ENCODE results near the gene GOLGA8N. TPM values are rescaled to one million over a fixed set of nuclear protein-coding genes. Genes with fewer than 3 reads are reported as not detected.
"Not testable (repeated sequence)": the region's sequence is repeated elsewhere in the genome, so short reads cannot be mapped to it uniquely, and the experiment has no call there.

GOLGA8N gene
- total RNA-seq = 1 to 10 TPM; 1.2 to 7.2 (median 5.5) TPM

- H3K4me1 ChIP-seq (replicated peaks in 1 of 2); in situ Hi-C loops (cut with MboI; ENCODE audit: low pct_unique_long_range_greater_than_20kb in 2 of 9, low sequenced_read_pairs in 9 of 9, unreplicated experiment in 9 of 9); H3K4me3 ChIP-seq; H3K27ac ChIP-seq; ATAC-seq (replicated peaks in 6 of 8): not testable (repeated sequence)
- WGBS, 10 experiments = no CpG with 5 or more reads among the region's 8 CpGs
Measured at GRCh38 chr15:32593151-32593550, at the start of gene GOLGA8N. Gene GOLGA8N, plus strand, starts transcription at chr15:32593456.

- H3K4me3 ChIP-seq; in situ Hi-C loops (cut with MboI; ENCODE audit: low pct_unique_long_range_greater_than_20kb in 2 of 9, low sequenced_read_pairs in 9 of 9, unreplicated experiment in 9 of 9); H3K4me1 ChIP-seq (replicated peaks in 1 of 2); H3K27ac ChIP-seq: not testable (repeated sequence)
- ATAC-seq (replicated peaks in 6 of 8) = peak in 4 of 8 experiments; percentile 16 to 83 (median 56)
- no CpG with 5 or more reads among the region's 1 CpG for WGBS, 10 experiments
Measured at GRCh38 chr15:32543456-32543855, 49.8 kb upstream of the GOLGA8N start.

- ATAC-seq (replicated peaks in 6 of 8) = peak in 1 of 8 experiments; percentile 16
- H3K4me1 ChIP-seq (replicated peaks in 1 of 2); H3K4me3 ChIP-seq; H3K27ac ChIP-seq; in situ Hi-C loops (cut with MboI; ENCODE audit: low pct_unique_long_range_greater_than_20kb in 2 of 9, low sequenced_read_pairs in 9 of 9, unreplicated experiment in 9 of 9): not testable (repeated sequence)
- WGBS, 10 experiments = no CpG with 5 or more reads among the region's 9 CpGs
Measured at GRCh38 chr15:32545129-32545528, 48.1 kb upstream of the GOLGA8N start.

GRCh38 chr15:32554587-32554986 is 38.7 kb upstream of the GOLGA8N start:
- ATAC-seq (replicated peaks in 6 of 8); in situ Hi-C loops (cut with MboI; ENCODE audit: low pct_unique_long_range_greater_than_20kb in 2 of 9, low sequenced_read_pairs in 9 of 9, unreplicated experiment in 9 of 9); H3K4me3 ChIP-seq; H3K27ac ChIP-seq; H3K4me1 ChIP-seq (replicated peaks in 1 of 2): not testable (repeated sequence)

- WGBS, 10 experiments = 100% methylated on average over 1 of the region's 6 CpGs; no CpG with 5 or more reads in 8 of the 10 experiments
- H3K27ac ChIP-seq; in situ Hi-C loops (cut with MboI; ENCODE audit: low pct_unique_long_range_greater_than_20kb in 2 of 9, low sequenced_read_pairs in 9 of 9, unreplicated experiment in 9 of 9); H3K4me1 ChIP-seq (replicated peaks in 1 of 2); ATAC-seq (replicated peaks in 6 of 8); H3K4me3 ChIP-seq: not testable (repeated sequence)
Measured at GRCh38 chr15:32562198-32562597, 31.1 kb upstream of the GOLGA8N start.

GRCh38 chr15:32568988-32569387 is 24.3 kb upstream of the GOLGA8N start:
- H3K4me3 ChIP-seq; H3K4me1 ChIP-seq (replicated peaks in 1 of 2); H3K27ac ChIP-seq; ATAC-seq (replicated peaks in 6 of 8); in situ Hi-C loops (cut with MboI; ENCODE audit: low pct_unique_long_range_greater_than_20kb in 2 of 9, low sequenced_read_pairs in 9 of 9, unreplicated experiment in 9 of 9): not testable (repeated sequence)
- no CpG with 5 or more reads among the region's 3 CpGs for WGBS, 10 experiments

GRCh38 chr15:32578482-32578881 is 14.8 kb upstream of the GOLGA8N start:
- H3K4me3 ChIP-seq; ATAC-seq (replicated peaks in 6 of 8); H3K4me1 ChIP-seq (replicated peaks in 1 of 2); H3K27ac ChIP-seq; in situ Hi-C loops (cut with MboI; ENCODE audit: low pct_unique_long_range_greater_than_20kb in 2 of 9, low sequenced_read_pairs in 9 of 9, unreplicated experiment in 9 of 9): not testable (repeated sequence)
- WGBS, 10 experiments = no CpG with 5 or more reads among the region's 4 CpGs

GRCh38 chr15:32585844-32586243 is 7.4 kb upstream of the GOLGA8N start:
- H3K4me1 ChIP-seq (replicated peaks in 1 of 2); H3K4me3 ChIP-seq; H3K27ac ChIP-seq; ATAC-seq (replicated peaks in 6 of 8); in situ Hi-C loops (cut with MboI; ENCODE audit: low pct_unique_long_range_greater_than_20kb in 2 of 9, low sequenced_read_pairs in 9 of 9, unreplicated experiment in 9 of 9): not testable (repeated sequence)
- WGBS, 10 experiments = no CpG with 5 or more reads among the region's 4 CpGs

- H3K4me3 ChIP-seq; in situ Hi-C loops (cut with MboI; ENCODE audit: low pct_unique_long_range_greater_than_20kb in 2 of 9, low sequenced_read_pairs in 9 of 9, unreplicated experiment in 9 of 9); ATAC-seq (replicated peaks in 6 of 8); H3K4me1 ChIP-seq (replicated peaks in 1 of 2); H3K27ac ChIP-seq: not testable (repeated sequence)
- 80 to 83% methylated on average over 1 to 2 of the region's 2 CpGs; no CpG with 5 or more reads in 8 of the 10 experiments for WGBS, 10 experiments
Measured at GRCh38 chr15:32609518-32609917, 16.3 kb downstream of the GOLGA8N start.

- in situ Hi-C loops (cut with MboI; ENCODE audit: low pct_unique_long_range_greater_than_20kb in 2 of 9, low sequenced_read_pairs in 9 of 9, unreplicated experiment in 9 of 9); H3K4me3 ChIP-seq; H3K4me1 ChIP-seq (replicated peaks in 1 of 2); H3K27ac ChIP-seq: not testable (repeated sequence)
- peak in 4 of 8 experiments; percentile 3 to 14 (median 4) for ATAC-seq (replicated peaks in 6 of 8)
- WGBS, 10 experiments = 0% methylated on average over 1 of the region's 3 CpGs; no CpG with 5 or more reads in 9 of the 10 experiments
Measured at GRCh38 chr15:32610719-32611118, 17.5 kb downstream of the GOLGA8N start.

- WGBS, 10 experiments = no CpG with 5 or more reads among the region's 16 CpGs
- H3K4me1 ChIP-seq (replicated peaks in 1 of 2); in situ Hi-C loops (cut with MboI; ENCODE audit: low pct_unique_long_range_greater_than_20kb in 2 of 9, low sequenced_read_pairs in 9 of 9, unreplicated experiment in 9 of 9); H3K27ac ChIP-seq: not testable (repeated sequence)
- H3K4me3 ChIP-seq = peak overlapping the region in 4 of 5 donors; percentile 51 to 99 (median 72)
- peak; percentile 44 to 63 (median 54) for ATAC-seq (replicated peaks in 6 of 8)
Measured at GRCh38 chr15:32614712-32615050, 21.4 kb downstream of the GOLGA8N start.

GRCh38 chr15:32615051-32615870 is 22.0 kb downstream of the GOLGA8N start, which contains the start of gene ARHGAP11A:
Gene ARHGAP11A, plus strand, starts transcription at chr15:32615504. Its CDS starts 708 bp downstream, at chr15:32616212.
- in situ Hi-C loops (cut with MboI; ENCODE audit: low pct_unique_long_range_greater_than_20kb in 2 of 9, low sequenced_read_pairs in 9 of 9, unreplicated experiment in 9 of 9); H3K4me1 ChIP-seq (replicated peaks in 1 of 2): not testable (repeated sequence)
- Histone ChIP-seq H3K27ac (peak within 1 kb of the TSS; percentile 82 to 86), H3K4me3 (peak within 1 kb of the TSS; percentile 51 to 99 (median 72))
- ATAC-seq (replicated peaks in 6 of 8) = peak; percentile 79 to 93 (median 86)
- no CpG with 5 or more reads among the region's 43 CpGs for WGBS, 10 experiments

GRCh38 chr15:32615871-32616426 is 22.7 kb downstream of the GOLGA8N start:
- H3K4me3 ChIP-seq = peak overlapping the region; percentile 51 to 99 (median 72)
- peak; percentile 2 to 18 (median 6) for ATAC-seq (replicated peaks in 6 of 8)

More at GRCh38 chr15:32615871-32616426, 22.7 kb downstream of the GOLGA8N start:
- peak overlapping the region in 1 of 2 donors; percentile 86 for H3K27ac ChIP-seq
- H3K4me1 ChIP-seq (replicated peaks in 1 of 2); in situ Hi-C loops (cut with MboI; ENCODE audit: low pct_unique_long_range_greater_than_20kb in 2 of 9, low sequenced_read_pairs in 9 of 9, unreplicated experiment in 9 of 9): not testable (repeated sequence)
- WGBS, 10 experiments = 0% methylated on average over 1 of the region's 24 CpGs; no CpG with 5 or more reads in 9 of the 10 experiments
